ENCODE measurements around the gene TGFBR3. TPM values are rescaled to one million over a fixed set of nuclear protein-coding genes. Genes with fewer than 3 reads are reported as not detected.

The TGFBR3 gene
- total RNA-seq (2021; fragmentation: NEBNext Ultra II Directional; extraction: Animal tissue kit (Norgen Biotek cat#: 25700)) (2.9 and 6.1 TPM in 2 replicates), polyA plus RNA-seq (2011; rRNA removed) (1.5 and 2.0 TPM in 2 replicates), polyA minus RNA-seq (2011; rRNA and poly(A)+ RNA removed) (7.5 and 11.7 TPM in 2 replicates)
- polyA plus RNA-seq (2011; cell fraction: cytosol; rRNA removed), result 1.6 TPM
- 3.2 TPM for polyA plus RNA-seq (2011; cell fraction: nucleus; rRNA removed)
- 1.6 to 3.9 TPM (median 2.5 TPM) in 4 replicates for polyA plus RNA-seq (2012, experiment 1 of 2)
- polyA plus RNA-seq (2012, experiment 2 of 2), result 0.14 TPM
- polyA plus RNA-seq (2013, experiment 1 of 2), result 3.7 TPM
- polyA plus RNA-seq (2013, experiment 2 of 2), result 3.6 TPM
- polyA minus RNA-seq (2011; cell fraction: cytosol; rRNA and poly(A)+ RNA removed), result 5.9 TPM
- 7.1 TPM for polyA minus RNA-seq (2011; cell fraction: nucleus; rRNA and poly(A)+ RNA removed)
- long read RNA-seq, experiment 1, result 0 reads
- long read RNA-seq, experiment 2, result 0 reads

DNA sequence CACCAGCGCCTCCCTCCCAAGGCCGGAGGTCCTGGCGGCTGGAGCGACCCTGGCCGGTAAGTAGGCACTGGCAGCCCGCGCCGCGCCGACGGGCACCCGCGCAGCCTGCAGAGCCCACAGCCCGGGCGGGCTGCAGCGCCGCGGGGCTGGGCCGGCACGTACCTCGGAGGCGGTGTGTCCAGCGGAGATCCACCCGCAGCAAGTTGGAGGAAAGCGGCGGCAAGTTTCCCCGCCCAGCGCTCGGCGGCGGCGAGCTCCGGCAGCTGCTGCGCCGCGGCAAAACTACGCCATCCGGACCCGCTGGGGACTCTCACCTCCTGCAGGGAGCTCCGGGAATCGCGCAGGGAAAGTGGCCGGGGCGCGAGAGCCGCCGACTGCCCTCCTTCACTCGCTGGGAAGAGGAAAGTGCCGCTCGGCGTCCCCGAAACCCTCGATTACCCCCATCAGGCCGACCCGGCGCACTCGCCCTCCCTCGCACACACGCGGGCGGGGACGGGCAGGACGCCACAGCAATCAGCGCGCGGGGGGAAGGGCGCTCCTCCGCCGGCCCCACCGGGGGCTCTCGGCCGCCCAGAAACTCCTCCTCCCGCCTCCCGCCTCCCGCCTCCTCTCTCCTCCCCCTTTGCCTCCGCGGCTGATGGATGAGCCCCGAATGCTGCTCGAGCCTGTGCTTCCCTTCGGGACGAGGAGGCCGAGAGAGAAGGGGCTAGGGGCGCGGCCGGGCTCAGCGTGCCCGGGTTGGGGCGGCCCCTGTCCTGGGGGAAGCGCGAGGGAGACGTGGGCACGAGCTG, at the start of gene TGFBR3:
Gene TGFBR3 (minus strand): TSS at position 436 of the 791 bp plus-strand sequence. CDS start 24,620 bp downstream, outside the sequence.
- H2BK12ac ChIP-seq (ENCODE audit: low read depth, low read length), result peak within 1 kb of the TSS; percentile 75; the same call in 1 of the 2 replicates
- no peaks in the 10 kb centered on the region for H3K9me3 ChIP-seq (ENCODE audit: insufficient read depth in 2 of 2, low read depth in 1 of 2, low read length in 1 of 2)
- no peaks in the 10 kb centered on the region for H3K79me1 ChIP-seq (ENCODE audit: low read depth, low read length)
- H3K4me3 ChIP-seq (ENCODE audit: extremely low read depth in 1 of 4, insufficient read depth in 2 of 4, low read depth in 3 of 4, low read length in 4 of 4), result peak within 1 kb of the TSS; percentile 35 to 80 (median 78)
- H3K36me3 ChIP-seq (ENCODE audit: control insufficient read depth in 2 of 4, insufficient read depth in 4 of 4, low read length in 3 of 4), result no peaks in the 10 kb centered on the region
- ChIA-PET POLR2A (ENCODE audit: partially characterized antibody) (interaction anchor here (0.8 kb wide), 2 partner anchors 9 to 76 kb away, joined by 3 read pairs; no protein-coding TSS in a partner anchor), CTCF (ENCODE audit: partially characterized antibody) (interaction anchor here (0.5 to 2.1 kb wide), 8 partner anchors 12 to 846 kb away, joined by 3 to 5 read pairs (median 3); no protein-coding TSS in a partner anchor)
- no peak within 1 kb of the TSS for H2BK120ac ChIP-seq (replicated peaks; ENCODE audit: low read depth, low read length)
- H3K23ac ChIP-seq (ENCODE audit: insufficient read length), result no peak within 1 kb of the TSS
- peaks cover 12% of the 10 kb centered on the region for H3K23me2 ChIP-seq (ENCODE audit: low read depth, low read length)
- peaks cover 2 to 4% of the 10 kb centered on the region in 2 experiments for H4K20me1 ChIP-seq (replicated peaks in 1 of 2; ENCODE audit: control insufficient read depth in 1 of 2, insufficient read depth in 2 of 2, low read length in 2 of 2)
- no peak within 1 kb of the TSS for H3K27ac ChIP-seq (ENCODE audit: low read depth, low read length)
- H2AFZ ChIP-seq (ENCODE audit: low read length), result peak within 1 kb of the TSS; percentile 47; the same call in 1 of the 2 replicates
- H4K5ac ChIP-seq (ENCODE audit: insufficient read length, low read depth, low read length), result no peak within 1 kb of the TSS
- peak within 1 kb of the TSS; percentile 77 for H4K8ac ChIP-seq (ENCODE audit: extremely low read depth, insufficient read depth, low read length)
- no peak within 1 kb of the TSS for H2BK20ac ChIP-seq (ENCODE audit: low read length)
- no peak within 1 kb of the TSS for H2BK15ac ChIP-seq (ENCODE audit: low read length)
- H3K18ac ChIP-seq (ENCODE audit: extremely low read depth, low read length), result peak within 1 kb of the TSS; percentile 71
- peaks cover 6 to 34% (median 24%) of the 10 kb centered on the region in 4 experiments for H3K27me3 ChIP-seq (replicated peaks in 1 of 4; ENCODE audit: control insufficient read depth in 3 of 4, extremely low read depth in 1 of 4, insufficient read depth in 3 of 4, low read length in 3 of 4)
- peak within 1 kb of the TSS; percentile 88 to 89 for H3K4me2 ChIP-seq (ENCODE audit: insufficient read depth in 1 of 2, low read depth in 2 of 2, low read length in 2 of 2)
- FAIRE-seq (no peak), DNase-seq (ENCODE audit: low read depth in 1 of 2, low spot score in 2 of 2) (peak in 1 of 2 experiments; percentile 84)
- H3K4ac ChIP-seq (replicated peaks; ENCODE audit: insufficient read length, low read depth, low read length), result no peak within 1 kb of the TSS
- H4K91ac ChIP-seq (replicated peaks; ENCODE audit: insufficient read length, low read length), result peak within 1 kb of the TSS; percentile 81
- no peak within 1 kb of the TSS for H3K56ac ChIP-seq (replicated peaks; ENCODE audit: insufficient read length, low read depth, low read length)
- H2BK5ac ChIP-seq (ENCODE audit: low read depth, low read length), result no peak within 1 kb of the TSS; the same call in 1 of the 2 replicates
- 1% methylated on average over 41 of the region's 92 CpGs; no CpG with 5 or more reads in 1 of the 2 experiments for WGBS, 2 experiments (ENCODE audit: extremely low coverage in 1 of 2, insufficient coverage in 1 of 2, insufficient read length in 1 of 2, insufficient replicate concordance in 2 of 2, low coverage in 1 of 2, low lambda C conversion rate in 2 of 2, missing lambda C conversion rate in 1 of 2)
- H3K79me2 ChIP-seq (ENCODE audit: control insufficient read depth in 1 of 2, insufficient read depth in 2 of 2, low read length in 2 of 2), result no peaks in the 10 kb centered on the region
- H3K4me1 ChIP-seq (replicated peaks in 1 of 4; ENCODE audit: control insufficient read depth in 3 of 4, insufficient read depth in 4 of 4, low read length in 3 of 4), result peaks cover 0 to 5% (median 4%) of the 10 kb centered on the region in 4 experiments; a peak in 5 of 7 replicates
- H3K14ac ChIP-seq (ENCODE audit: insufficient read length), result no peak within 1 kb of the TSS
- H3K9ac ChIP-seq (replicated peaks in 1 of 4; ENCODE audit: extremely low read depth in 1 of 4, low read depth in 3 of 4, low read length in 3 of 4), result peak within 1 kb of the TSS in 3 of 4 experiments; percentile 21 to 84 (median 42); a peak in 5 of 7 replicates
- no peak within 1 kb of the TSS for H2AK5ac ChIP-seq (ENCODE audit: low read depth, low read length)
- TF ChIP-seq TAF1 (IDR thresholded peaks at IDR 0.05; ENCODE audit: low read depth, low read length) (peak; percentile 41; the same call in 1 of the 2 replicates), RFX5 (IDR thresholded peaks at IDR 0.05; ENCODE audit: borderline replicate concordance, low read depth, low read length) (no peak), KDM4A (IDR thresholded peaks at IDR 0.05; ENCODE audit: low read depth, low read length, severe bottlenecking) (peak; percentile 89), TEAD4 (IDR thresholded peaks at IDR 0.05; ENCODE audit: low read depth, low read length) (no peak), BRCA1 (IDR thresholded peaks at IDR 0.05; ENCODE audit: low read depth, low read length) (no peak), CEBPB (IDR thresholded peaks at IDR 0.05; ENCODE audit: low read depth, low read length) (no peak), FOSL1 (IDR thresholded peaks at IDR 0.05; ENCODE audit: insufficient read depth, low read depth, low read length) (no peak), RAD21 (IDR thresholded peaks at IDR 0.05 in 1 of 2, conservative IDR thresholded peaks at IDR 0.05 in 1 of 2; ENCODE audit: low read depth in 2 of 2, low read length in 2 of 2) (peak in 1 of 2 experiments; percentile 1; a peak in 2 of 4 replicates), NANOG (IDR thresholded peaks at IDR 0.05; ENCODE audit: insufficient read depth, low read depth, low read length, poor library complexity, severe bottlenecking) (no peak)

Data from H1 (cell line).